ENCODE data around the gene MEX3A.

GRCh38 chr1:156065212-156065611 lies 17.1 kb downstream of the MEX3A start:
- TF ChIP-seq CTCF (conservative IDR thresholded peaks at IDR 0.05; ENCODE audit: low read depth, low read length) (no peak), EZH2 (IDR thresholded peaks at IDR 0.05; ENCODE audit: borderline replicate concordance, low read depth, low read length, poor library complexity, severe bottlenecking) (no peak)
